ENCODE measurements around the gene TCHP.
"Not testable (repeated sequence)": the region's sequence is repeated elsewhere in the genome, so short reads cannot be mapped to it uniquely, and the experiment has no call there.

Gene TCHP

GRCh38 chr12:109899783-109900751 is at the start of gene TCHP:
Gene TCHP (plus strand): TSS chr12:109900274. CDS start chr12:109903027, 2,753 bp downstream.
- TF ChIP-seq CTCF (IDR thresholded peaks at IDR 0.05) = no peak
- DNase-seq (ENCODE audit: low spot score) = peak; percentile 91
- Histone ChIP-seq H3K27ac (peak within 1 kb of the TSS; percentile 65 to 82), H3K4me3 (peak within 1 kb of the TSS; percentile 83)

- H3K4me3 ChIP-seq; DNase-seq (ENCODE audit: low spot score); H3K27ac ChIP-seq: not testable (repeated sequence)
Observed at GRCh38 chr12:109850518-109850917, 49.6 kb upstream of the TCHP start.

GRCh38 chr12:109855377-109855776 is 44.7 kb upstream of the TCHP start:
- Histone ChIP-seq H3K27ac (no peak overlapping the region), H3K4me3 (no peak overlapping the region)
- no peak for DNase-seq (ENCODE audit: low spot score)
- no peak for TF ChIP-seq CTCF (IDR thresholded peaks at IDR 0.05)

- DNase-seq (ENCODE audit: low spot score) = no peak
- Histone ChIP-seq H3K4me3 (no peak overlapping the region), H3K27ac (no peak overlapping the region)
- TF ChIP-seq CTCF (IDR thresholded peaks at IDR 0.05) = no peak
Observed at GRCh38 chr12:109857715-109858114, 42.4 kb upstream of the TCHP start.

GRCh38 chr12:109858764-109859163 is 41.3 kb upstream of the TCHP start:
- no peak for TF ChIP-seq CTCF (IDR thresholded peaks at IDR 0.05)
- Histone ChIP-seq H3K27ac (no peak overlapping the region), H3K4me3 (no peak overlapping the region)
- DNase-seq (ENCODE audit: low spot score) = no peak

GRCh38 chr12:109860977-109861376 is 39.1 kb upstream of the TCHP start:
- Histone ChIP-seq H3K4me3 (no peak overlapping the region), H3K27ac (no peak overlapping the region)
- no peak for DNase-seq (ENCODE audit: low spot score)
- TF ChIP-seq CTCF (IDR thresholded peaks at IDR 0.05) = no peak

- TF ChIP-seq CTCF (IDR thresholded peaks at IDR 0.05) = no peak
- no peak overlapping the region for H3K27ac ChIP-seq
- no peak overlapping the region for H3K4me3 ChIP-seq
- DNase-seq (ENCODE audit: low spot score) = no peak
Observed at GRCh38 chr12:109861689-109862314, 38.3 kb upstream of the TCHP start.

GRCh38 chr12:109862491-109862890 is 37.6 kb upstream of the TCHP start:
- not testable (repeated sequence) for H3K27ac ChIP-seq; H3K4me3 ChIP-seq; DNase-seq (ENCODE audit: low spot score)
